Breast epithelium (tissue), 3 donors: ENCODE measurements around the gene CSNK2A2.

Experiments
- CTCF ChIP-seq, 3 donors: fragments of 450-650 bp; IDR thresholded peaks; one replicate each; pipeline ENCODE4 v1.5.1; 2016 to 2017; ENCODE audit warnings: antibody characterized with exemption in 3 of 3, mild to moderate bottlenecking in 3 of 3, moderate library complexity in 3 of 3
- POLR2AphosphoS5 ChIP-seq, 3 donors: sonication (generic); formaldehyde crosslinking; IDR thresholded peaks; one replicate each; pipeline ENCODE4 v1.6.1; 2017; ENCODE audit warnings: antibody characterized with exemption in 3 of 3

GRCh38 chr16:58123896-58124600 is 73.9 kb downstream of the CSNK2A2 start:
- TF ChIP-seq POLR2AphosphoS5 (IDR thresholded peaks at IDR 0.05) (no peak), CTCF (IDR thresholded peaks at IDR 0.05) (no peak)
